GM19395 (cell line): ENCODE results near the gene CCDC97.

Experiments
- ATAC-seq: cut with Tn5 transposase; IDR thresholded peaks from one replicate; pipeline ENCODE4 v1.9.1; 2021; ENCODE audit warnings: mild to moderate bottlenecking, moderate library complexity; ENCODE audit not compliant: unreplicated experiment

Gene CCDC97

GRCh38 chr19:41297628-41298347 lies 12.2 kb upstream of the CCDC97 start:
- peak; percentile 80 for ATAC-seq

- ATAC-seq, result no peak
Measured at GRCh38 chr19:41298348-41298964, 11.5 kb upstream of the CCDC97 start.

GRCh38 chr19:41299046-41299754 lies 10.8 kb upstream of the CCDC97 start:
- no peak for ATAC-seq

GRCh38 chr19:41299755-41300089 lies 10.2 kb upstream of the CCDC97 start:
- no peak for ATAC-seq

- no peak for ATAC-seq
Measured at GRCh38 chr19:41300555-41300954, 9.4 kb upstream of the CCDC97 start.

GRCh38 chr19:41302624-41303351 lies 7.2 kb upstream of the CCDC97 start:
- ATAC-seq, result no peak

GRCh38 chr19:41303954-41304353 lies 6.0 kb upstream of the CCDC97 start:
- no peak for ATAC-seq

GRCh38 chr19:41304706-41305483 lies 5.1 kb upstream of the CCDC97 start:
- ATAC-seq, result no peak

- ATAC-seq, result no peak
Measured at GRCh38 chr19:41305927-41306793, 3.8 kb upstream of the CCDC97 start.

GRCh38 chr19:41307090-41307875 lies 2.7 kb upstream of the CCDC97 start:
- ATAC-seq, result no peak

- ATAC-seq, result no peak
Measured at GRCh38 chr19:41307954-41308449, 2.0 kb upstream of the CCDC97 start.

GRCh38 chr19:41308450-41309179 lies 1.4 kb upstream of the CCDC97 start:
- no peak for ATAC-seq

GRCh38 chr19:41309180-41310032 lies 566 bp upstream of the CCDC97 start:
- ATAC-seq, result no peak

- ATAC-seq, result no peak
Measured at GRCh38 chr19:41311072-41311471, 1.1 kb downstream of the CCDC97 start.

- ATAC-seq, result no peak
Measured at GRCh38 chr19:41311613-41312012, 1.6 kb downstream of the CCDC97 start.

GRCh38 chr19:41316306-41316920 lies 6.4 kb downstream of the CCDC97 start:
- ATAC-seq, result no peak
